Loucy (cell line): Measurements from ENCODE around the gene ATP8A2.

Experiments used
- H2AFZ ChIP-seq: fragments of 200-600 bp; sonication (generic); 2 replicates; pipeline ENCODE4 v1.6.0; 2016; ENCODE audit warnings: antibody characterized with exemption, mild to moderate bottlenecking, low read length, moderate library complexity
- H3F3A ChIP-seq: fragments of 200-600 bp; 2 replicates; pipeline ENCODE4 v1.6.0; 2016; ENCODE audit warnings: antibody characterized with exemption, low read depth, mild to moderate bottlenecking
- H3K27me3 ChIP-seq: fragments of 200-600 bp; sonication (generic); 2 replicates; pipeline ENCODE4 v1.6.1; 2014; ENCODE audit warnings: low read length, mild to moderate bottlenecking; ENCODE audit not compliant: insufficient read depth, poor library complexity, severe bottlenecking
- H3K36me3 ChIP-seq: fragments of 200-600 bp; sonication (generic); 2 replicates; pipeline ENCODE4 v1.6.1; 2016; ENCODE audit warnings: low read length; ENCODE audit not compliant: insufficient read depth
- H3K4me1 ChIP-seq: fragments of 200-600 bp; sonication (generic); 2 replicates; pipeline ENCODE4 v1.5.1; 2014; ENCODE audit warnings: low read length, mild to moderate bottlenecking; ENCODE audit not compliant: insufficient read depth, poor library complexity, severe bottlenecking
- H3K4me2 ChIP-seq: fragments of 200-600 bp; sonication (generic); 2 replicates; pipeline ENCODE4 v1.6.0; 2014; ENCODE audit warnings: antibody characterized with exemption, low read length, low read depth, mild to moderate bottlenecking; ENCODE audit not compliant: poor library complexity, severe bottlenecking
- H3K4me3 ChIP-seq: fragments of 200-600 bp; sonication (generic); 2 replicates; pipeline ENCODE4 v1.5.1; 2014; ENCODE audit warnings: low read length, mild to moderate bottlenecking, mixed read lengths; ENCODE audit not compliant: poor library complexity, severe bottlenecking
- H3K79me2 ChIP-seq: fragments of 200-600 bp; sonication (generic); 2 replicates; pipeline ENCODE4 v1.6.1; 2014; ENCODE audit warnings: low read length; ENCODE audit not compliant: insufficient read depth
- H3K9ac ChIP-seq: fragments of 200-600 bp; sonication (generic); 2 replicates; pipeline ENCODE4 v1.6.0; 2014; ENCODE audit warnings: mild to moderate bottlenecking, low read depth, low read length, moderate library complexity; ENCODE audit not compliant: poor library complexity, severe bottlenecking
- H3K9me2 ChIP-seq: fragments of 200-600 bp; sonication (generic); replicated peaks from 2 replicates; pipeline ENCODE4 v1.6.1; 2016; ENCODE audit warnings: low read depth, low read length, mixed read lengths
- H3K9me3 ChIP-seq: fragments of 200-600 bp; sonication (generic); 2 replicates; pipeline ENCODE4 v1.6.1; 2014; ENCODE audit warnings: mild to moderate bottlenecking, antibody characterized with exemption, low read length, low read depth; ENCODE audit not compliant: insufficient read depth
- H4K20me1 ChIP-seq: fragments of 200-600 bp; sonication (generic); 2 replicates; pipeline ENCODE4 v1.6.0; 2014; ENCODE audit warnings: antibody characterized with exemption, low read length, mild to moderate bottlenecking; ENCODE audit not compliant: insufficient read depth, poor library complexity, severe bottlenecking
- CTCF ChIP-seq: fragments of 200-600 bp; sonication (generic); conservative IDR thresholded peaks from 2 replicates; pipeline ENCODE4 v1.5.1; 2014; ENCODE audit warnings: mild to moderate bottlenecking, antibody characterized with exemption, low read length
- EZH2phosphoT487 ChIP-seq: fragments of 200-600 bp; IDR thresholded peaks from 2 replicates; pipeline ENCODE4 v1.6.1; 2018; ENCODE audit warnings: antibody characterized with exemption, mild to moderate bottlenecking, moderate library complexity, borderline replicate concordance

Gene ATP8A2

GRCh38 chr13:25686831-25687470 is 315.2 kb downstream of the ATP8A2 start:
- H3K4me1 ChIP-seq: peaks cover 8% of the 10 kb centered on the region
- H4K20me1 ChIP-seq: no peaks in the 10 kb centered on the region
- H3K9me2 ChIP-seq: no peaks in the 10 kb centered on the region
- TF ChIP-seq EZH2phosphoT487 (no peak), CTCF (no peak)
- no peaks in the 10 kb centered on the region for H3K79me2 ChIP-seq
- H3K4me3 ChIP-seq: no peak overlapping the region
- H3K36me3 ChIP-seq: no peaks in the 10 kb centered on the region
- no peak overlapping the region for H3K9ac ChIP-seq
- H2AFZ ChIP-seq: peak overlapping the region; percentile 76; the same call in 1 of the 2 replicates
- H3K27me3 ChIP-seq: no peaks in the 10 kb centered on the region
- H3F3A ChIP-seq: no peaks in the 10 kb centered on the region
- no peaks in the 10 kb centered on the region for H3K9me3 ChIP-seq
- no peak overlapping the region for H3K4me2 ChIP-seq

GRCh38 chr13:25687471-25688225 is 315.9 kb downstream of the ATP8A2 start:
- Histone ChIP-seq H3K79me2 (no peaks in the 10 kb centered on the region), H3K4me1 (peaks cover 8% of the 10 kb centered on the region), H3K36me3 (no peaks in the 10 kb centered on the region), H3K9me3 (no peaks in the 10 kb centered on the region), H3K27me3 (no peaks in the 10 kb centered on the region), H3K4me2 (no peak overlapping the region), H3K4me3 (no peak overlapping the region), H4K20me1 (no peaks in the 10 kb centered on the region), H3F3A (no peaks in the 10 kb centered on the region), H3K9ac (no peak overlapping the region), H2AFZ (peak overlapping the region; percentile 76), H3K9me2 (no peaks in the 10 kb centered on the region)
- TF ChIP-seq CTCF (no peak), EZH2phosphoT487 (no peak)

- H3F3A ChIP-seq: no peaks in the 10 kb centered on the region
- TF ChIP-seq EZH2phosphoT487 (no peak), CTCF (no peak)
- peaks cover 8% of the 10 kb centered on the region for H3K4me1 ChIP-seq
- H4K20me1 ChIP-seq: no peaks in the 10 kb centered on the region
- no peaks in the 10 kb centered on the region for H3K9me3 ChIP-seq
- H3K9ac ChIP-seq: no peak overlapping the region
- no peaks in the 10 kb centered on the region for H3K9me2 ChIP-seq
- peak overlapping the region; percentile 76 for H2AFZ ChIP-seq
- H3K4me3 ChIP-seq: no peak overlapping the region
- H3K4me2 ChIP-seq: no peak overlapping the region
- H3K36me3 ChIP-seq: no peaks in the 10 kb centered on the region
- H3K27me3 ChIP-seq: no peaks in the 10 kb centered on the region
- H3K79me2 ChIP-seq: no peaks in the 10 kb centered on the region
These were observed 316.8 kb downstream of the ATP8A2 start for GRCh38 chr13:25688536-25688935.
